Stimulated activated CD4-positive, alpha-beta T cell treated with anti-CD3 and anti-CD28 coated beads, Interleukin-1b, Interleukin-23, amount 100 ng/mL, for 1 hour (primary cell): ENCODE data around the gene SRRM4.

Source experiments
- DNase-seq, 2 donors: peaks; one replicate each; pipeline ENCODE4 v3.0.0-alpha.2; 2020; ENCODE audit warnings: low read depth in 2 of 2

SRRM4 gene

DNA sequence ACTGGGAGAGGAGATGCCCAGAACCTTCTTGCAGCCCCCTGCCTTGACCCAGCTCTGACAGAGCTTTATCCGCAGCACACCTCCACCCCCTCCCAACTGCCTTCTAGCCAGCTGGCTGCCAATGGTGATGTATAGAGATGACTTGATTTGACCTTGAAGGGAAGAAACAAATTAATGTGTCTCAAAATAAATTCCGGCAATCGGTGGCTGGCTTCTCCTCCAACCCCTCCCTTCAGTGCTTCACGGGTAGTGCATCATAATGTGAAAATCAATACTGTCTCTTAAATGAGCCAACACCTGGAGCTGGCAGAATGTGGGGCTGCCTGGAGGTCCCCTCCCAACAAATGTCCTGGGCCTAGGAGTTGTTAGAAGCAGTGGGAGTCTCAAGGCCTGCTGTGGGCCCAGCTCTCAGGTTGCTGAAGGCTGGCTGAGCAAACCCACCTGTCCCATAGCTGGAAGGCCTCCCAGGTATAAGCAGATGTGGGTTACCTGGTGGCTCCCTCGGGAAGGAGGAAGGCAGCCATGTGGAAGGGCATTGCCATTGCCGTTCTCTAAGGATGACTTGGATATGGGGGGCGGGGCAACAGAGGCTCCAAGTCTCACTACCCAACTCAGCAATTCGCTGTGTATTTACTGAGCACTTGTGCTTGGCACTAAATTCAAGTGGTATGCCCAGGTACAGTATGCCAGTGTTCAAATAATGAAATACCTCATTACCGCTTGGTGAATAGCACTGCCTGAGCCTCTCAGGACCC is 220.6 kb downstream of the SRRM4 start:
- DNase-seq = no peak

DNA sequence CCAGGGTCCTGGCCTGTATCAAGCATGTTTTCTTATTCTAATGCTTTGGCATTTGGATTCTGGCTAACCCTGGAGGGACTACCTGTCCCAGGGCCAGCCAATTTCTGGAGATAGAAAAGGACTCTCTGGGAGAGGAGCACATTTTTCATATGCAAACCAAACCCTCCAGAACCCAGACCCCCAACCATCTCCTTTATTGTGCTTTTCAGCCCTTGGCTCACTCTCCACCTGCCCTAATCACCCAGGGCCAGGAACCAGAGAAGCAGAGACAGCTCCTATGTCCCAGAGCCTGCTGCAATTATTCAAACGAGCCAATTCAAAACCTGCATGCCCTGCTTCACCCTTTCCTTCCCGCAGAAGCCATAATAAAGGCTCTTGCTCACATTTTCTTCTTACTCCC is 221.2 kb downstream of the SRRM4 start:
- no peak for DNase-seq

DNA sequence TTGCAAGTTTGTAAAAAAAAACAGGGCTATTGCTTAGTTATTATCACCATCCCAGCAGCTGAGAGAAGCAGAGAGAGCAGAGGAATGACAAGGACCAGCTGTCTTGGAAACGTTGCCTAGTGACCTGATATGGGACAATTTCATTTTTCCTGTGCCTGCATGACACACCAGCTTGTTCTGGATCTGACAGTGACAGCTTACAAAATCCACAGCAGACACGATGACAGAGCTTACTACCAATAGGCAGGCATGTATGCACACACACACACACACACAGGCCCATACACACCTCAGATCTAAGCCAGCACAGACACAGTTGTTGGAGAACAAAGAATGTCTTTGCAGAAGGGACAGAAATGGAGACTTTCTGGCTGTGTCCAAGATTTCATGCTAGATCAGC is 222.8 kb downstream of the SRRM4 start:
- no peak for DNase-seq

DNA sequence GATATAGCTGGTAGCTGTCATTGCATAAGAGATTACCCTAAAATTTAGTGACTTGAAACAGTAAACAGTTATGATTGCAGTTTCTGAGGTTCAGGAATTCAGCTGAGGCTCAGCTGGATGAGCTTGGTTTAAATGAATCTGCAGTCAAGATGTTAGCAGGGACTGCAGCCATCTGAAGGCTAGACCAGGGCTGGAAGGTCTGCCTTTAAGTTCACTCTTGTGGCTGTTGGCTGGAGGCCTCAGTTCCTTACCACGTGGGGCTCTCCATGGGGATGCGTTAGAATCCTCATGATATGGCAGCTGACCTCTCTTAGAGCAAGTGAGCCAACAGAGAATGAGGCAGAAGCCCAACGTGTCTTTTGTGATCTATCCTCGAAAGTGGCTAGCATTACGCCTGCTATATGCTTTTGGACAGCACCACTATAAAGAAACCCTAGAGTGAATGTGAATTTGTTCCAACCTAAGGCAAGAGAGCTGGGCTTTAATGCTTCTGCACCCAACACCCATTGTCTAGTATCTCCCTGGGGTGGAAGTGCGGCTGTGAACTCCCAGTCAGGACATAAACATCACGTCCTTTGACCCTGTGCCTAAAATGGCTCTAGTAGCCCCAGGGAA is 223.4 kb downstream of the SRRM4 start:
- no peak for DNase-seq

DNA sequence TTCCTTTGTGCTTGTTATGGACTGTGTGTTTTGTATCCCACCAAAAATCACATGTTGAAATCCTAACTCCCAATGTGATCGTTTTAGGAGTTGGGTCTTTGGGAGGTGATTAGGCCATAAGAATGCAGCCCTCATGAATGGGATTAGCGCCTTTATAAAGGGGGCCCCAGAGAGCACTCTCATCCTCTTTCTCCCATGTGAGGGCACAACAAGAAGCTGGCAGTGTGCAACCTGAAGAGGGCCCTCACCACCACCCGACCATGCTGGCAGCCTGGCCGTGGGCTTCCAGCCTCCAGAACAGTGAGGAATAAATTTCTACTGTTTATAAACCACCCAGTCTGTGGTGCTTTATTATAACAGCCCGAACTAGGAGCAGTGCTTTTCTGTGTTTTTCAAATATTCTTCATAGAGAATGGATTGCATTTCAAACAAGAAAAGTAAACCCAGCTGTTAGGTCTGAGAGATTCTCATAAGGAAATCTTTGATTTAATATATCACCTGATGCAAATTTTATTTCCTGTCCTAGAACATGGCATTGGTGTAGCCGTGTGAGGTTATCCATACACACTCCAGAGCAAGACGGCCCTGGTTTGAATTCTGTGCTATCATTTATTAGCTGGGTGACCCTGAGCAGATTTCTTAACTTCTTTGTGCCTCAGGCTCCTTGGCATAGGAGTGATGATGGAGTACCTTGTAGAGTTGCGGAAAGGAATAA is 225.2 kb downstream of the SRRM4 start:
- DNase-seq = no peak

DNA sequence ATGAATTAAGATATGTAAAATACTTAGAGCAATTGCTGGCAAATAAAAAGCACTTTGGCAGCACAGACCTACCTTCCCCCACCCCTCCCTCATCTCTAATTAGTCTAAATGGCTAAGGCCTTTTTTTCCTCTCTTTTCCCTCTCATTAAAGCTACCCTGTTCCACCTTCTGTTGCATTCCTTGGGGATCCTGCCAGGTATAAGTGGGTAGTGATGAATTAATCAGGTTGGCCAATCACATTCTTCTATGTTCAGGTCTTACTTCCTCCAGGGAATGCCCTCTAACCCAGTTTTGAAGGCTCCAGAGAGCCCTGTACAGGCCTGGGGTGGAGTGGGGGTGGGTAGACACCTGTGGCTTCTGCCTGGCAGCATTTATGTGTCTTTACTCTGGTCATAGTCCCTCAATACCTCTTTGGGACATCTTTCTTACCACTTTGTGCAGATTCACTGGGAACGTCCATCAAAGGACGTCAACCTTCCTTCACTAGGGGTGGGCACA is 225.8 kb downstream of the SRRM4 start:
- DNase-seq = no peak

DNA sequence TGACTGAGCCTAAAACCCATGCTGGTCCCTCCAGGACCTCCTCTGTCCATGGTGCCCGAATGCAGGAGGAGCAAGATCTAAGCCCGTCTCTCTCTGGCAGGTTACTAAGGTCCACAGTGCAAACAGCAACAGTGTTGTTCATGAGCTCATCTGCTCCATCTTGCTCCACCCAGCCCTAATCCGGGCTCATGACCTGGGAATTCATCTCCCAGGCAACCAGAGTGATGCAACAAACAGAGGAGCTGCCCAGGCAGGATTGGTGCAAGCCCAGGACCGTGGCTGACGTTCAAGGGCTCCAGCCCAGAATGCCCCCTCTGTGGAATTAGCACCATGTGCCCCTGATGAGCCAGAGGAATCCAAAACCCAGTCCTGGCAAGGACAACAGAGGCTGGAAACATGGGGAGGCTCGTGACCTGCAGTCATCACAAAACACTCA is 227.3 kb downstream of the SRRM4 start:
- no peak for DNase-seq

DNA sequence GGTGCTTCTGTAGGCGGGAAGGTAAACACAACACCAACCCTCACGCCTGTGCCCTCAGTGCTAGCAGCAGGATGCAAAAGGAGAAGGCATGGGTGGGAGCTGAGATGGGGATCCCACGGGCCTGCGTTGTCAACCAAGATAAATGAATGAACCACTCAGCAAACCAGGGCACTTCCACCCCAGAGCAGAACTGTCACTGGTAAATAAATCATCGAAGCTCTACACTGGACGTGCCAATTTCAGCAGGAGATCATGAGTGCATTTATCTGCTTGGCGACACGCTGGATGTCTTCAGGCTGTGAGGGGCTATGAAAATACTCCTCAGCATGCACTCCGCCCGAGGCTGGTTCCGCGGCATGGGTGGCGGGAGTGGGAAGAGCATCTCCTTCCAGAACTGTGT is 230.5 kb downstream of the SRRM4 start:
- no peak for DNase-seq
